ENCODE measurements around the gene ADARB2. TPM values are rescaled to one million over a fixed set of nuclear protein-coding genes. Genes with fewer than 3 reads are reported as not detected.
A peak's percentile ranks its signal among the peaks of the same experiment; 100 is the strongest.

The ADARB2 gene
- total and polyA plus RNA-seq, 2 experiments from 2014 or later, result 1.6 to 3.1 TPM

DNA sequence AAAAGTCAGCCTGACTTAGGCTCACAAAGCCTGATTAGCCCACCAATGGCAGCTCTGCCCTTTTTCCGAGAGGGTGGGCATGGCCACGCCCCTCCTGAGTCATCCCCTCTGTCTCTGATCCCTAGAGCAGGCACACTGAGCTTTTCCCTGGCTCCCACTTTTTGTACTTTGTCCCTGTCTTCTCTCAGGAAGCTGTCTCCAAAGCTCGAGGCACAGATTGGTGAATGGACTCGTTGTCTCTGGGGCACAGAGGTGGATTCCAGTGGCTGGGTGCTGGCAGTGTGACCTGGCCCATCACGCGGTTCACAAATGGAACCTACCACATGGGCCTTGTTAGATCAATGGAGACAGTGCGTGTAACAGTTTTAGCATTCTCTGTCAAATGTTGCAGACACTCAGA, 367.7 kb downstream of the ADARB2 start:
- no peaks in the 10 kb centered on the region for H3K36me3 ChIP-seq
- no peak overlapping the region for H3K4me3 ChIP-seq
- TF ChIP-seq CTCF (IDR thresholded peaks at IDR 0.05; ENCODE audit: low read depth, low read length), result no peak
- no peak for DNase-seq (ENCODE audit: low read depth in 1 of 2, low spot score in 1 of 2)
- H3K27ac ChIP-seq, result no peak overlapping the region
- no peaks in the 10 kb centered on the region for H3K27me3 ChIP-seq
- no peaks in the 10 kb centered on the region for H3K4me1 ChIP-seq (ENCODE audit: low read depth)
- no peaks in the 10 kb centered on the region for H3K9me3 ChIP-seq (ENCODE audit: low read depth)

DNA sequence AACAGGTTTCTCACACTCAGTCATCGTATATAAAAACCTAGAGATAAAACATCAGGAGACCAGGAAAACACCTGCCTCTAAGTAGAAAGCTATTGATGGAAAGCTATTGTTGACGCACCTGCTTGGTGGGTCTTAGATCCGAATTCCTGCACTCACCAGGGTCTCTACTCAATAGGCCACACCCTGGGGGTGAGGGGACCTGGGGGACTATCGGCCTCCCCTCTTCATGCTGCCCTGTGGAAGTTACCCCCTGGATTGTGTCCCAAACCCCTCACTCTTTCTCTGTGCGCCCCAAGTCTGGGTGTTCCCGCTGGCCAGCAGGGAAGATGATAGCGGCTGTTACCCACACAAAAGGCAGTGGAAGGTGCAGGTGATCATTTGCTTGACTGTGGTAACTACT, 368.1 kb downstream of the ADARB2 start:
- Histone ChIP-seq H3K27me3 (no peaks in the 10 kb centered on the region), H3K36me3 (no peaks in the 10 kb centered on the region), H3K4me3 (no peak overlapping the region), H3K9me3 (ENCODE audit: low read depth) (no peaks in the 10 kb centered on the region), H3K4me1 (ENCODE audit: low read depth) (no peaks in the 10 kb centered on the region), H3K27ac (no peak overlapping the region)
- TF ChIP-seq CTCF (IDR thresholded peaks at IDR 0.05; ENCODE audit: low read depth, low read length), result no peak
- no peak for DNase-seq (ENCODE audit: low read depth in 1 of 2, low spot score in 1 of 2)

DNA sequence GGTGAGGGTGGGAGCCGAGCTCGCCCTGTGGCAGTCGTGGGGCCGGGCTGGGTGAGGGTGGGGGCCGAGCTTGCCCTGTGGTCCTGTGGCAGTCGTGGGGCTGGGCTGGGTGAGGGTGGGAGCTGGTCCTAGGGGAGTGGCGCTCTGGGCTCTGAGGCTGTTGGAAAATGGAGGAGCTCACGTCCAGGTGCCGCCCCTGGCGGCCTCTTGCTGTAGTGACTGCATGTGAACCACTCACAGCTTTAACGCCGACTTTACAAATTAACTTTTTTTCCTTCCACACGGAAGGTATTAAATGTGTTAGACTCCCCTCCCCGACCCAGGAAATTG, 368.5 kb downstream of the ADARB2 start:
- Histone ChIP-seq H3K9me3 (ENCODE audit: low read depth) (no peaks in the 10 kb centered on the region), H3K36me3 (no peaks in the 10 kb centered on the region), H3K27ac (no peak overlapping the region), H3K4me3 (no peak overlapping the region), H3K27me3 (no peaks in the 10 kb centered on the region), H3K4me1 (ENCODE audit: low read depth) (no peaks in the 10 kb centered on the region)
- TF ChIP-seq CTCF (IDR thresholded peaks at IDR 0.05; ENCODE audit: low read depth, low read length), result peak; percentile 23
- peak in 1 of 2 donors; percentile 66 for DNase-seq (ENCODE audit: low read depth in 1 of 2, low spot score in 1 of 2)

GRCh38 chr10:1367938-1368841, 369.1 kb downstream of the ADARB2 start:
- Histone ChIP-seq H3K9me3 (ENCODE audit: low read depth) (no peaks in the 10 kb centered on the region), H3K4me3 (no peak overlapping the region), H3K27me3 (no peaks in the 10 kb centered on the region), H3K27ac (no peak overlapping the region), H3K4me1 (ENCODE audit: low read depth) (no peaks in the 10 kb centered on the region), H3K36me3 (no peaks in the 10 kb centered on the region)
- no peak for TF ChIP-seq CTCF (IDR thresholded peaks at IDR 0.05; ENCODE audit: low read depth, low read length)
- no peak for DNase-seq (ENCODE audit: low read depth in 1 of 2, low spot score in 1 of 2)

DNA sequence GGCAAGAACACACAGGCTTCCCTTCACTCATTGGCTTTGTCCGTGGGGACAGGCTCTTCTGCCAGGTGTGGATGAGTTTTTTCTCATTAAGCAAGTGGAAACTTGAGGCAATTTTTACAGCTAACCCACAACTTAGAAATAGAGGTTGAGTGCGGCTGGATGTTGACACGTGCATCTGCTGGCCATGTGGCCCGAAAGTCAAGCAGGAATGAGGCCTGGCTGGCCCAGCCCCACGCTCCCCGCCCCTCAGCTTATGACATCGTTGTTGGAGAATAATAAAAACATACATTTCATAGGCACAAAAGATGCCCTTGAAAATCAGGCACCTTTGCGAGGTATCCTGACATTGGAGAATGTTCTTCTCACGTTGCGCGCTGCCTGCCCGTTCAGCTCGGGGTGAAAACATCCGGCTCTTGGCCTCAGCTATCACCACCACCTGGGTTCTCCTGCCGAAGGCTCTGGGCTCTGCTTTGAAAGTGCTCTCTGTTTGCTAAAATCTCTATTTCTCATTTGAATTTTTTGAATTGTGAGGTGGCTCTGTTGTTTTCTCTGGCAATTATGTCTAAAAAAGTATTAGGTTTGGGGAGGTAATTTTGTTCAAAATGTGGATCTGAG, 370.4 kb downstream of the ADARB2 start:
- H3K9me3 ChIP-seq (ENCODE audit: low read depth), result no peaks in the 10 kb centered on the region

More for the DNA sequence above, 370.4 kb downstream of the ADARB2 start:
- Histone ChIP-seq H3K36me3 (no peaks in the 10 kb centered on the region), H3K27ac (no peak overlapping the region), H3K4me3 (no peak overlapping the region), H3K4me1 (ENCODE audit: low read depth) (no peaks in the 10 kb centered on the region), H3K27me3 (no peaks in the 10 kb centered on the region)
- DNase-seq (ENCODE audit: low read depth in 1 of 2, low spot score in 1 of 2), result no peak
- TF ChIP-seq CTCF (IDR thresholded peaks at IDR 0.05; ENCODE audit: low read depth, low read length), result no peak
